ENCODE results near the gene GPX5.
"Not testable (repeated sequence)": the region's sequence is repeated elsewhere in the genome, so short reads cannot be mapped to it uniquely, and the experiment has no call there.

The GPX5 gene

GRCh38 chr6:28525496-28526039, at the start of gene GPX5:
Gene GPX5, plus strand, starts transcription at chr6:28525881. Its CDS starts 133 bp downstream, at chr6:28526014.
- no peak for DNase-seq

- DNase-seq = peak; percentile 75
Observed at GRCh38 chr6:28478518-28478917, 47.2 kb upstream of the GPX5 start.

GRCh38 chr6:28480253-28480932, 45.3 kb upstream of the GPX5 start:
- peak; percentile 6 for DNase-seq

- no peak for DNase-seq
Observed at GRCh38 chr6:28485482-28485881, 40.2 kb upstream of the GPX5 start.

- no peak for DNase-seq
Observed at GRCh38 chr6:28486533-28486932, 39.1 kb upstream of the GPX5 start.

- DNase-seq = no peak
Observed at GRCh38 chr6:28486988-28487742, 38.5 kb upstream of the GPX5 start.

GRCh38 chr6:28488916-28489365, 36.7 kb upstream of the GPX5 start:
- DNase-seq = peak; percentile 80

GRCh38 chr6:28489366-28490204, 36.1 kb upstream of the GPX5 start:
- peak; percentile 67 for DNase-seq

- peak; percentile 37 for DNase-seq
Observed at GRCh38 chr6:28490205-28490890, 35.3 kb upstream of the GPX5 start.

GRCh38 chr6:28491984-28492317, 33.7 kb upstream of the GPX5 start:
- DNase-seq = no peak

- peak; percentile 2 for DNase-seq
Observed at GRCh38 chr6:28496099-28496779, 29.4 kb upstream of the GPX5 start.

- DNase-seq = no peak
Observed at GRCh38 chr6:28497306-28497705, 28.4 kb upstream of the GPX5 start.

GRCh38 chr6:28497893-28498292, 27.8 kb upstream of the GPX5 start:
- no peak for DNase-seq

GRCh38 chr6:28501259-28501658, 24.4 kb upstream of the GPX5 start:
- no peak for DNase-seq

- not testable (repeated sequence) for DNase-seq
Observed at GRCh38 chr6:28502136-28502535, 23.5 kb upstream of the GPX5 start.

GRCh38 chr6:28502709-28503305, 22.9 kb upstream of the GPX5 start:
- not testable (repeated sequence) for DNase-seq

GRCh38 chr6:28505733-28506132, 19.9 kb upstream of the GPX5 start:
- no peak for DNase-seq

- DNase-seq = no peak
Observed at GRCh38 chr6:28506807-28507475, 18.7 kb upstream of the GPX5 start.

- no peak for DNase-seq
Observed at GRCh38 chr6:28511628-28512300, 13.9 kb upstream of the GPX5 start.

- DNase-seq = not testable (repeated sequence)
Observed at GRCh38 chr6:28512387-28512786, 13.3 kb upstream of the GPX5 start.
